ENCODE results near the gene KATNAL1.

DNA sequence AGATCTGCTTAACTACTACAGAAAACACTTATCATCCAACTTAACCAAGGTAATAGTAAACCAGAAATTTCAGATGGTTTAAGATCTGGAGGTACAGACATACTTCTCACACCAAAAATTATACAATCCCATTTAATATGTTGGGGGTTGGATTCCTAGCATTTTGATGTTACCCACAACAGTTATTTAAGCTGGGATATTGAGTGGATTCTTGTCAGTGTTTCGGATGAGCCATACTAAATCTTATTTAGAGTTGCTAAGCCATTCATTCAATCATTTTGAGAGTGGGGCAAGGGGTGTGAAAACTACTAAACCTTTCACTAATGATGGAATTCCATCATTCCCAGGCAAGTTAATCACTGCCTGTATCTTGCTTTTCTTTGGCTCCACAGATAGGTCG, 40.6 kb downstream of the KATNAL1 start:
- TF ChIP-seq, protein P1, sequence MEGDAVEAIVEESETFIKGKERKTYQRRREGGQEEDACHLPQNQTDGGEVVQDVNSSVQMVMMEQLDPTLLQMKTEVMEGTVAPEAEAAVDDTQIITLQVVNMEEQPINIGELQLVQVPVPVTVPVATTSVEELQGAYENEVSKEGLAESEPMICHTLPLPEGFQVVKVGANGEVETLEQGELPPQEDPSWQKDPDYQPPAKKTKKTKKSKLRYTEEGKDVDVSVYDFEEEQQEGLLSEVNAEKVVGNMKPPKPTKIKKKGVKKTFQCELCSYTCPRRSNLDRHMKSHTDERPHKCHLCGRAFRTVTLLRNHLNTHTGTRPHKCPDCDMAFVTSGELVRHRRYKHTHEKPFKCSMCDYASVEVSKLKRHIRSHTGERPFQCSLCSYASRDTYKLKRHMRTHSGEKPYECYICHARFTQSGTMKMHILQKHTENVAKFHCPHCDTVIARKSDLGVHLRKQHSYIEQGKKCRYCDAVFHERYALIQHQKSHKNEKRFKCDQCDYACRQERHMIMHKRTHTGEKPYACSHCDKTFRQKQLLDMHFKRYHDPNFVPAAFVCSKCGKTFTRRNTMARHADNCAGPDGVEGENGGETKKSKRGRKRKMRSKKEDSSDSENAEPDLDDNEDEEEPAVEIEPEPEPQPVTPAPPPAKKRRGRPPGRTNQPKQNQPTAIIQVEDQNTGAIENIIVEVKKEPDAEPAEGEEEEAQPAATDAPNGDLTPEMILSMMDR (IDR thresholded peaks at IDR 0.05) = no peak
- TF ChIP-seq POLR2A (IDR thresholded peaks at IDR 0.05) = no peak
